GM19035 (cell line): Measurements from ENCODE around the gene HID1.

Source experiments
- ATAC-seq: cut with Tn5 transposase; IDR thresholded peaks from one replicate; pipeline ENCODE4 v1.9.1; 2021; ENCODE audit not compliant: unreplicated experiment

Gene HID1

DNA sequence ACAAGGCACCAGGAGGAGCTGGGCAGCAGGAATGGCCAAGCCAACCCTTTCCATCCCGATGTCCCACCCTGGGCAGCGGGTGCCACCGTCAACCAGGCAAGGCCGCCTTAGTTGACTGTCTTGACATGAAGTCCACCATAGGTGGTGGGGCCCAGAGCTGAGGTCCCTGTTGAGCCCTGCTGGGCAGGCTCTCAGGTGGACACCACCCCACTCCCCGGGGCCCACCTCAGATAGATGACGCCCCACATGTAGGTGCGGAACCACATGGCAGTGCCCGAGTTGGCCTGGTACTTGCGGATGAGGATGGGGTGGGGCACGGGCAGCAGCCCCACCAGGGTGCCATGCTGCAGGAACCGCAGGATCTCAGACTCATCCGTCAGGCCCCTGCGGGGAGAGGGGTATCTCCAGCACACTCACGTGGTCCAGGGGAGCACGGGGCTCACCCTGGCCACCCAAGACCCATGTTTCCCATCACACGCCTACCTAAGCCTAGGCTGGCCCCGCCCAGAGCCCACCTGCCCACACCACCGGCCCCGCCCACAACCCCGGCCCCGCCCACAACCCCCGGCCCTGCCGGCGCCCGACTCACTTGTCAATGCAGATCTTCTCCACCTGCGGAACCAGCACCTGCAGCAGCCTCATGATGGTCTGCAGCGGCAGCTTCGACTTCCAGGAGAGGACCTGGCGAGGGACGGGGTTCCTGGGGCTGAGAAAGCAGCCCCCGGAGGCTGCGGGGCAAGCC, 20.7 kb downstream of the HID1 start:
- no peak for ATAC-seq

DNA sequence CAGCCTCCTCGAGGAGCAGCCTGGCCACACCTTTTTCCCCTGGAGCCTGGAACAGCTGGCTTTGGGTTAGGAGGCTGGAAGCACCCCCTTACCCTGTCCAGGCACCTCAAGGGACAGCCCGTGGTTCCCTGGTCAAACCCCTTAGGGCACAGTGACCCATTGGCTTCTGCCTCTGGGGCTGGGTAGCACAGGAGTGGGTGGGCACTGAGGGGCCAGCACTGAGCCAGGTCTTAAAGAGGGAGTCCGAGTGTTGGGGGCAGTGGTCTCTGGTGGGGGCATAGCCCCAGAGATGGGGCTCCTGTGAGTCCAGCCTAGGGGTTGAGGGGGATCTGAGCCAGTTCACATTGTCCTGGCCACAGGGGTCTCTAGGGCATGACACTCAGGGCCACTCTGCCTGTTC, 21.5 kb downstream of the HID1 start:
- ATAC-seq, result no peak

DNA sequence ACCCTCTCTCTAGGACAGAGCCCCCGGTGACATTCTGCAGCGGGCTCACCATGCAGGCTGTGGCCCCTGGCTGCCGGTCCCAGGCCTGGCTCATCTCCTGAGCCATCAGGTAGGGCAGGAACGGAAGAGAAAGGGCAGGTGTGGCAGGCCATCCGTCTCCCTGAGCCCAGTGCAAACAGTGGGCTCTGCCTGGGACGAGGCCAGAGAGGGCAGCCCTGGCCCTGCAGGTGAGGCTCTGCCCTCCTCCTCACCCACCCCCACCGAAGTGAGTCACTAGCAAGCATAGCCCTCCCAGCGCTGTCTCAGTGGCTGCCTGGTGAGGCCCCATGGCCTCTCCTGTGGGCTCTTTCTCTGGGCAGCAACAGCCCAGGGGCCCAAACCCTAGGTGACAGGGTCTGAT, 22.4 kb downstream of the HID1 start:
- ATAC-seq, result no peak

DNA sequence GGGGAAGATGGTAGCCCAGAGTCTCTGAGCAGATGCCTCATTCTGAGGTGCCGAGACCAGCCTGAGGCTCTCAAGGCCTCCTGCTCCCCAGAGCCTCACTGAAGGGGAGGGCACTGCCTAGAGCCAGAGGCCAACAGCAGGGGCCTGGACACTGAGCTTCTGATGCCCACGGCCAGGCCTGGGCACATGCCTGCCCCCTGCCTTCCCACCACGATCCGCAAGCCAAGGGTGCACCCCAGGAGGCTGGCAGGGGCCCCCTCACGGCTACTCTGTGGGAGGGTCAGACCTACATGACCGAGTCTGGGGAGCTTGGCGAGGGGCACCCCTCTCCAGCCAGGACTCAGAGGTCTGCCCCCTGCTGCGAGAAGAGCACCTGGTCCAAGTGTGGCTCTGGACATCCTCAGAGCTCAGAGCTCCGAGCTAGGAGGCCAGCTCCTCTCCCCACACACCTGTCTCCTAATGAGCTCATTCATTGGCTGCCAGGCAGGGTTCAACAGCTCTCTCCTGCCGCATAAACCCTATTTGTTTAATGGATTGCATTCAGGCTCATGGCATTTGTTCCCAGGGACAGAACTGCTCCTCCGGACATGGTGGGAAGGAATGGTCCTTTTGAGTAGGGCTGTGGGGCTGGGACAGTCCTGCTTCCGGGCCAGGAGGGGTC, 23.0 kb downstream of the HID1 start:
- no peak for ATAC-seq

DNA sequence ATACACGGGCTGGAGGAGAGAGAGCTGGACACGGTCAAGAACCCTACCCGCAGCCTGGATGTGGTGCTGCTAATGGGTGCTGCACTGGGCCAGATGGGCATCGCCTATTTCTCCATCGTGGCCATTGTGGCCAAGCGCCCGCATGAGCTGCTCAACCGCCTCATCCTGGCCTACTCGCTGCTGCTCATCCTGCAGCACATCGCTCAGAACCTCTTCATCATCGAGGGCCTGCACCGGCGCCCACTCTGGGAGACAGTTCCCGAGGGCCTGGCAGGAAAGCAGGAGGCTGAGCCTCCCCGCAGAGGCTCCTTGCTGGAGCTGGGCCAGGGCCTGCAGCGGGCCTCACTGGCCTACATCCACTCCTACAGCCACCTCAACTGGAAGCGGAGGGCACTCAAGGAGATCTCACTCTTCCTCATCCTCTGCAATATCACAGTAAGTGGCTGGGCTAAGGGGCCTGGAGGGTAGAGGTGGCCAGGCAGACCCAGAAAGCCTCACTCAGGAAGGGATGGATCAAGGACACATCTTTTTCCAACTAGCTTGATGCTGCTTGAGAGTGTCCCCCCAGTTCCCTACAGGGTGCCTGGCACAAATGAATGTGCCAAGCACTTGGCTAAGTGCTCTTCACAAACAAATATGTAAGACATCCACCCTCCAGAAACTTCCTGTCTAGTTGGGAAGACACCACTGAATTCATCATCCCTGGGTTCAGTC, 25.4 kb downstream of the HID1 start:
- ATAC-seq, result no peak

DNA sequence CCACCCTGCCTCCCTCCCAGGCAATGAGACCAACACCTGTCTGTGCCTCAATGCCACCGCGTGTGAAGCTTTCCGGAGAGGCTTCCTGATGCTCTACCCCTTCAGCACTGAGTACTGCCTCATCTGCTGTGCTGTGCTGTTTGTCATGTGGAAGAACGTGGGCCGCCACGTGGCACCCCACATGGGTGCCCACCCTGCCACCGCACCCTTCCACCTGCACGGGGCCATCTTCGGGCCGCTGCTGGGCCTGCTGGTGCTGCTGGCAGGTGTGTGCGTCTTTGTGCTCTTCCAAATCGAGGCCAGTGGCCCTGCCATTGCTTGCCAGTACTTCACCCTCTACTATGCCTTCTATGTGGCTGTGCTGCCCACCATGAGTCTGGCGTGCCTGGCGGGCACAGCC, 25.9 kb downstream of the HID1 start:
- no peak for ATAC-seq

- ATAC-seq, result peak; percentile 60
These were observed 27.0 kb downstream of the HID1 start for GRCh38 chr17:74945543-74945942.

DNA sequence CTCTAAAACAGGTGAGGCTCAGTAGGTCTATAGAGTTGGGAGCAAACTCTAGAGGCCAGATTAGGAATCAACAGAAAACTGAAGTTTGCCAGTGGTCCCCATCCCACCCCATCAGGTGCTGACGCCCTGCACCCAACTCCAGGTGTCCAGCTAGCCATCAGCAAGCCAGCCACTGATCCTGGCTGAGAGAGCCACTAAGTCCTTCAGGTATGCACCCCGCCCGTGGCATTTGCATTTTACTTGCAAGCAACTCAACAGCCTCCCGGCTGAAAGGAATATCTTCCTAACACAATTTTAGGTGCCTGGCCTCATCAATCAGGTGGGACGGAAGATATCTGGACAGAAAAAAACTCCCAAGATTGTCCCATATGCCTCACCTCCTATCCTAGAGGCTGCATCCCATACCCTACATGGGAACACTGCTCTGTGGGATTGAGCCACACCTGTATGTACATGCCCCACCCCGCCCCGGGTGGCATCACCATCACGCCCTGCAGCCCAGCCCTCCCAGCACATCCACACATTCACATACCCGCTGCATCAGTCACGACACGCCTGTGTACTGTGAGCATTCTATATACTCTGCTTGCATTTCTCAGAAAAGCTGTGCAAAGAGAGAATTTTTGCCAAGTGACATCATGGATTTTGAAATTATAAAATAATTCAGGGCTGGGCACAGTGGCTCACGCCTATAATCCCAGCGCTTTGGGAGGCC, 28.6 kb downstream of the HID1 start:
- ATAC-seq, result no peak

GRCh38 chr17:74941128-74941725, 31.3 kb downstream of the HID1 start:
- no peak for ATAC-seq

GRCh38 chr17:74939534-74939933, 33.0 kb downstream of the HID1 start:
- no peak for ATAC-seq

DNA sequence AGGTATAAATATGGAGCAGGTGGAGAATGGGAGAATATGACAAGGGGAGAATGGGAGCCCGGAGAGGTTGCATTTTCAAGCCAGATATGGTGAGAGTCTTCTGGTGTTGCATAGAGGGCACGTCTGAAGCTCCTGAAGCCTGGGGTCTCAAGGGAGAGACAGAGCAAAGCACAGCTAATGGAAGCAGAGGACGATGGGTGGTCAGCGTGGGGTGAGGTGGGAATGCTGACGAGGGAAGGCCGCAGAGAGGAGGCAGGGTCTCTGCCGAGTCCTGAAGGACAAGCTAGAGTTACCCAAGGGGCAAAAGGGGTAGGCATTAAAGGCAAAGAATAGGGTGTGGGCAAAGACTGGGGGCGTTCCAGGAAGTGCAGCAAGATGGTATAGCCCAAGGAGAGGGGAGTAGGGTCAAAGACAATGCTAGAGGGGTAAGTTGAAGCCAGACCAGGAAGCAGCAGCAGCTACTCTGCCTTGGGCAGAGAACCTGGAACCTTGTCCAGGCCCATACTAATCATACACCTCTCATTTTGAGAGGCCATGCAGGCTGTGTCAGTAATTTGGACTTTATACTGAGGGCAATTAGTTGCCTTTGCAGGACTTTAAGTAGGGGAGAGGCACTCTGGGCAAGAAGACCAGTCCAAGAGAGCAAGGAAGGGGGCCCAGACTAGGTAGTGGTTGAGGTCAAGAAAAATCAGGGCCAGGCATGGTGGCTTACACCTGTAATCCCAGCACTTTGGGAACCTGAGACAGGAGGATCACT, 34.2 kb downstream of the HID1 start:
- no peak for ATAC-seq

DNA sequence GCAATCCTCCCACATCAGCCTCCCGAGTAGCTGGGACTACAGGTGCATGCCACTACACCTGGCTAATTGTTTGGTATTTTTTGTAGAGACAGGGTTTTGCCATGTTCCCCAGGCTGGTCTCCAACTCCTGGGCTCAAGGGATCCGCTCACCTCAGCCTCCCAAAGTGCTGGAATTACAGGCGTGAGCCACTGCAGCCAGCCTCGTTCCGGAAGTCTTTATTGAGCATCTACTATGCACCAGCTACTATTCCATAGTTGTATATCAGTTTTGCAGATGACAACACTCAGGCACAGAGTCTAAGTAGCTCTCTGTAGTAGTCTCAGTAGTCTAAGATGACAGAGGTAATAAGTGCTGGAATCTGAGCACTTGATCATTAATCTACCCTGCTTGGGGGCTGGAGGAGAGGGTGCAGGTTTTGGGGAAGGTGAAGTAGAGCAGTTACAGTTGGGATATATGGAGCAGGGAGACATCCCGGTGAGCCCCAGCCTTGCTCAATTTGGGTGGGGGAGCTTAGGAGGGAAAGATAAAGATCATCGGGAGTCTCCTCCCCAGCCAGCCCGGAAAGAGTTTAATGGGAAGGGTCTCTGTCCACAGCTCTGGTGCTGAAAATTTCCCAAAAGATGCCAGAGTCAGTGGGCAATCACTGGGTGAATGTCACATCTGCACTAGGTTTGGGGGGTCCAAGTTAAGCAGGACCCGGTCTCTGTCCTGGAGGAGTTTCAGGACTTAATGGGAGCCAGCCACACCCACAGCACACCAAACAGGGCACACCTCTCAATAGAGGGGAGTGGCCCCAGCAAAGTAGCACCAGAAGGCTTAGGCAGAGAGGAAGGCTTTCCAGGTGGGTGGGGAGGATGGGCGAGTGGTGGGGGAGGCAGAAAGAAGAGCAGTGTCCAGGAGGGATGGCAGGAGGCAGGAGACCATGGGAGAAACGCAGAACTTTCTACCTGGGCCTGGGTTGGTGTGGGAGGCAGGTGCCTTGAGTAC, 35.2 kb downstream of the HID1 start:
- ATAC-seq, result no peak

GRCh38 chr17:74936470-74936799, 36.1 kb downstream of the HID1 start:
- ATAC-seq, result no peak

- ATAC-seq, result no peak
These were observed 36.7 kb downstream of the HID1 start, which contains the start of gene OTOP3 for GRCh38 chr17:74935585-74936469. Gene OTOP3 (plus strand): TSS chr17:74935898. CDS start chr17:74935922, 24 bp downstream.

- no peak for ATAC-seq
These were observed 37.5 kb downstream of the HID1 start for GRCh38 chr17:74935048-74935447.

GRCh38 chr17:74930535-74931036, 42.0 kb downstream of the HID1 start:
- no peak for ATAC-seq

DNA sequence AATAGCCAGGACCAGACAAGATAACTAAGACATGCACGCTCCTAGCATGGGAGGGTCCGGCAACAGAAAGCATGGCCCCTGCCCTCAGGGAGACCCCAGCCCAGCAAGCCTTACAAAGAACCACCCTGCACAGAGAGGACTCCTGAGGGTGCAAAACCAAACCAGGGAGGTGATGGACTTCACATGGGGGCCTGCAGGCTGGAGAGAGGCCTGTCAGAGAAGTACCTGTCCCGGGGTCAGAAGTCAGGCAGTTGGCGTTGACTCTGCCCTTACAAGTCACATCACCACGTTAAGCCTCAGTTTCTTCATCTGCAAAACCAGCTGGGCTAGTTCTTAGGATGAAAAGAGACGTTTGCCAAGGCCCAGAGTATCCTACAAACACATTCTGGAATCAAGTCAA, 43.8 kb downstream of the HID1 start:
- no peak for ATAC-seq

DNA sequence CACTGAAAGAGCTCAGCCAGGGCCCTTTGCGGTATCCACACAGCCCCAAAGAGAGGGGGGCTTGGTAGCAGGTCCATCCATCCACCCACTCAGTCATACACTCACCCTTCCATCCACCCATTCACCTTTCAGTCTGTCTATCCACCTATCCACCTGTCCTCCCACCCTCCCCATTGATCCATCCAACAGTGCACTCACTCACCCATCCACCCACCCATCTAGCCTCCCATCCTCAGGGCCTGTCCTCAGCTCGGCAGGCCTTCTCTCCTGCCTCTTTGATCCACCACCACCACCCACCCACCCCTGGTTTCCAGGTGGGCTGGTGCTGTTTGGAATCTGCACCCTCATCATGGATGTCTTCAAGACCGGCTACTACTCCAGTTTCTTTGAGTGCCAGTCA, 47.3 kb downstream of the HID1 start:
- no peak for ATAC-seq
